PC-3 (cell line): ENCODE results near the gene BEGAIN. TPM values are rescaled to one million over a fixed set of nuclear protein-coding genes. Genes with fewer than 3 reads are reported as not detected.

Source experiments
- ATAC-seq: fragments of 200-7000 bp; cut with Tn5 transposase; 2 replicates; pipeline ENCODE4 v1.9.1; 2020; ENCODE audit warnings: mild to moderate bottlenecking, moderate library complexity
- BruUV-seq: library from RNA; stranded (reverse); fragments of 400-500 nt; replicated peaks from 2 replicates; lab custom pipeline; 2021; lab: Mats Ljungman, UMichigan
- CTCF ChIA-PET: fragments of 300-600 bp; sonication (Branson Sonifier 250); formaldehyde crosslinking; loops from one replicate; lab custom pipeline; 2022; ENCODE audit warnings: antibody characterized with exemption; lab: Charles Lee
- POLR2A ChIA-PET: fragments of 300-600 bp; sonication (Branson Sonifier 250); formaldehyde crosslinking; loops from one replicate; lab custom pipeline; 2022; ENCODE audit warnings: antibody characterized with exemption; ENCODE audit not compliant: unreplicated experiment; lab: Charles Lee
- DNase-seq: peaks from one replicate; pipeline ENCODE4 v3.0.0-alpha.2; 2015
- H2AFZ ChIP-seq: fragments of 300-600 bp; sonication (generic); 2 replicates; pipeline ENCODE4 v1.6.0; 2016; ENCODE audit warnings: antibody characterized with exemption, low read length
- H3F3A ChIP-seq: fragments of 300-600 bp; sonication (generic); one replicate; pipeline ENCODE4 v1.6.0; 2017; ENCODE audit warnings: antibody characterized with exemption, low read length, control low read depth, mild to moderate bottlenecking; ENCODE audit not compliant: unreplicated experiment
- H3K27ac ChIP-seq: fragments of 300-600 bp; sonication (generic); 2 replicates; pipeline ENCODE4 v1.5.1; 2016; ENCODE audit warnings: mild to moderate bottlenecking, low read length
- H3K27me3 ChIP-seq: fragments of 300-600 bp; sonication (generic); 2 replicates; pipeline ENCODE4 v1.6.1; 2016; ENCODE audit warnings: low read length, mixed read lengths
- H3K36me3 ChIP-seq: fragments of 300-600 bp; sonication (generic); 2 replicates; pipeline ENCODE4 v1.6.1; 2016; ENCODE audit warnings: low read depth, mixed run types, low read length, mixed read lengths
- H3K4me1 ChIP-seq: fragments of 300-600 bp; sonication (generic); 2 replicates; pipeline ENCODE4 v1.5.1; 2016; ENCODE audit warnings: low read length; ENCODE audit not compliant: insufficient read depth
- H3K4me2 ChIP-seq: fragments of 300-600 bp; sonication (generic); 2 replicates; pipeline ENCODE4 v1.6.0; 2016; ENCODE audit warnings: low read length
- H3K4me3 ChIP-seq: fragments of 300-600 bp; sonication (generic); 2 replicates; pipeline ENCODE4 v1.5.1; 2016; ENCODE audit warnings: mild to moderate bottlenecking, low read length, mixed read lengths
- H3K79me2 ChIP-seq: fragments of 300-600 bp; sonication (generic); 2 replicates; pipeline ENCODE4 v1.6.1; 2017; ENCODE audit warnings: low read length, mixed read lengths
- H3K9ac ChIP-seq: fragments of 300-600 bp; sonication (generic); 2 replicates; pipeline ENCODE4 v1.6.0; 2016; ENCODE audit warnings: mild to moderate bottlenecking, low read length
- H3K9me2 ChIP-seq: fragments of 300-600 bp; sonication (generic); replicated peaks from 2 replicates; pipeline ENCODE4 v1.6.1; 2016; ENCODE audit warnings: mixed run types, low read length, mixed read lengths
- H3K9me3 ChIP-seq: fragments of 300-600 bp; sonication (generic); 2 replicates; pipeline ENCODE4 v1.6.1; 2016; ENCODE audit warnings: low read length, mixed read lengths
- H4K20me1 ChIP-seq: fragments of 300-600 bp; sonication (generic); 2 replicates; pipeline ENCODE4 v1.6.1; 2016; ENCODE audit warnings: low read length, mixed read lengths
- EZH2 ChIP-seq: fragments of 300-600 bp; sonication (generic); IDR thresholded peaks from one replicate; pipeline ENCODE4 v1.6.1; 2017; ENCODE audit warnings: antibody characterized with exemption, mild to moderate bottlenecking, low read length; ENCODE audit not compliant: unreplicated experiment
- EZH2phosphoT487 ChIP-seq: fragments of 300-600 bp; sonication (generic); IDR thresholded peaks from 2 replicates; pipeline ENCODE4 v1.6.1; 2018; ENCODE audit warnings: mild to moderate bottlenecking, antibody characterized with exemption, low read length, borderline replicate concordance
- intact Hi-C: fragments of 100-400 bp; cut with micrococcal nuclease; formaldehyde crosslinking; loops from 2 replicates; pipeline ENCODE4 v1.9.0; 2023
- total RNA-seq: library from RNA; depleted of rRNA; stranded (reverse); fragments of >200 nt; gene quantifications from 2 replicates; pipeline ENCODE4 v1.2.3, GENCODE V29; 2014
- TF ChIP-seq, protein P1 (sequence below): fragments of 300-600 bp; sonication (generic); conservative IDR thresholded peaks from 2 replicates; pipeline ENCODE4 v1.5.1; 2017; ENCODE audit warnings: antibody characterized with exemption, low read depth, mild to moderate bottlenecking, low read length

BEGAIN gene
- total RNA-seq, 1 experiment from 2014 or later: 3.8 TPM

DNA sequence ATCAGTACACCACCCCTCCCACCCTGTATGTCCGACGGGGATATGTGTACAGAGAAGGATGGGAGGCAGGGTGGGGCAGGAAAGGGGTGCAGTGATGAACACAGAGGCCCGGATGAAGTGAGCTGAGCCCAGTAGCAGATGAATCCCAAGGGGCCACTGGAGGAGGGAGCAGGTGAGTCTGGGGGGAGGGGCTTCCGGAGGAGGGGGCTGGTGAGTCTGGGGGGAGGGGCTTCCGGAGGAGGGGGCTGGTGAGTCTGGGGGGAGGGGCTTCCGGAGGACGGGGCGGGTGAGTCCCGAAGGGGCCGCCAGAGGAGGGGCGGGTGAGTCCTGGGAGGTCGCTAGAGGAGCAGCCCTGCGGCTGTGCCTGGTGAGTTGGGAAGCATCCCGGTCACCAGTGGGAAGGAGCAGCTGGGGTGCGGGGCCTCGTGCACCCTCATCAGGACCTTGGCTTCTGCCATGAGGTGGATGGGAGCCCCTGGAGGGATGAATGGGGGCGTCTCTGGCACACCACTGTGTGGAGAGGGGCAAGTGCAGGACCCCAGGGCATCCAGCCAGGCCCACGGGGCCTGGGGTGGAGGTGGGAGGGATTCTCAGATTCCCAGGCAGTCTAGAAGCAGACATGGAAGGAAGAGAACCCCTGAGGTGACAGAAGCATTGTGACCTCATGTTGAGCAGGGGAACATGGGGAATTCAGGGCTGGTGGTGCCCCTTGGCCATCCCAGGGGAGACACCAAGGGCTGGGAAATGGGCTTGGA lies 14.0 kb downstream of the BEGAIN start:
- no peaks in the 10 kb centered on the region for H3K9me3 ChIP-seq
- intact Hi-C loops: no loop called here
- H3K27ac ChIP-seq: no peak overlapping the region
- H3K36me3 ChIP-seq: no peaks in the 10 kb centered on the region
- no peaks in the 10 kb centered on the region for H4K20me1 ChIP-seq
- ATAC-seq (no peak), DNase-seq (no peak)
- H3K4me2 ChIP-seq: no peak overlapping the region
- H3K79me2 ChIP-seq: no peaks in the 10 kb centered on the region
- TF ChIP-seq EZH2: no peak
- no peak for TF ChIP-seq EZH2phosphoT487
- TF ChIP-seq, protein P1, sequence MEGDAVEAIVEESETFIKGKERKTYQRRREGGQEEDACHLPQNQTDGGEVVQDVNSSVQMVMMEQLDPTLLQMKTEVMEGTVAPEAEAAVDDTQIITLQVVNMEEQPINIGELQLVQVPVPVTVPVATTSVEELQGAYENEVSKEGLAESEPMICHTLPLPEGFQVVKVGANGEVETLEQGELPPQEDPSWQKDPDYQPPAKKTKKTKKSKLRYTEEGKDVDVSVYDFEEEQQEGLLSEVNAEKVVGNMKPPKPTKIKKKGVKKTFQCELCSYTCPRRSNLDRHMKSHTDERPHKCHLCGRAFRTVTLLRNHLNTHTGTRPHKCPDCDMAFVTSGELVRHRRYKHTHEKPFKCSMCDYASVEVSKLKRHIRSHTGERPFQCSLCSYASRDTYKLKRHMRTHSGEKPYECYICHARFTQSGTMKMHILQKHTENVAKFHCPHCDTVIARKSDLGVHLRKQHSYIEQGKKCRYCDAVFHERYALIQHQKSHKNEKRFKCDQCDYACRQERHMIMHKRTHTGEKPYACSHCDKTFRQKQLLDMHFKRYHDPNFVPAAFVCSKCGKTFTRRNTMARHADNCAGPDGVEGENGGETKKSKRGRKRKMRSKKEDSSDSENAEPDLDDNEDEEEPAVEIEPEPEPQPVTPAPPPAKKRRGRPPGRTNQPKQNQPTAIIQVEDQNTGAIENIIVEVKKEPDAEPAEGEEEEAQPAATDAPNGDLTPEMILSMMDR: no peak
- no peak overlapping the region for H3K4me3 ChIP-seq
- CTCF ChIA-PET: no interaction called here
- POLR2A ChIA-PET: no interaction called here
- no peaks in the 10 kb centered on the region for H3F3A ChIP-seq
- H3K9me2 ChIP-seq: no peaks in the 10 kb centered on the region
- H3K9ac ChIP-seq: no peak overlapping the region
- H3K27me3 ChIP-seq: peaks cover 15% of the 10 kb centered on the region
- H2AFZ ChIP-seq: no peak overlapping the region
- BruUV-seq: no TSS peak
- no peaks in the 10 kb centered on the region for H3K4me1 ChIP-seq

DNA sequence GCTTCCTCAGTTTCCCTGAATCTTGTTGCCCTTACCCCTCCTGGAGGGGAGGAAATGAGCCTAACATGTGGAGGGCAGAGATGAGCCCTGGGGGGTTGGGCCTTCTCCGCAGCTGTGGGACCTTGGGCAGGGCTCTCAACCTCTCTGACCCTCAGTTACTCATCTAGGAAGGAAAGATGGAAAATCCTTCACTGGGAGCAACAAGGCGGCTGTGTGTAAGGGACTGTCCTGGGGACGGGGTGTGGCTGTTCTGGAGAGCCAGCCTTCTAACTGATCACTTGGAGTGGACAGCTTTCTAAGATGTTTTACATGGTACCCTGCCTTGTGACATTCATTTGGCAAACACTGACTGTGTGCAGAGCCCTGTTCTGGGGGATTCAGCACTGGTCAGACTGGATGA lies 14.7 kb downstream of the BEGAIN start:
- H3K79me2 ChIP-seq: no peaks in the 10 kb centered on the region
- no peaks in the 10 kb centered on the region for H4K20me1 ChIP-seq
- no peak overlapping the region for H3K4me3 ChIP-seq
- no peak overlapping the region for H3K27ac ChIP-seq
- BruUV-seq: no TSS peak
- intact Hi-C loops: no loop called here
- H3F3A ChIP-seq: no peaks in the 10 kb centered on the region
- no peaks in the 10 kb centered on the region for H3K36me3 ChIP-seq
- no peaks in the 10 kb centered on the region for H3K9me2 ChIP-seq
- H3K4me2 ChIP-seq: no peak overlapping the region
- peaks cover 18% of the 10 kb centered on the region for H3K27me3 ChIP-seq
- H2AFZ ChIP-seq: no peak overlapping the region
- no peak for ATAC-seq
- TF ChIP-seq, protein P1: no peak
- TF ChIP-seq EZH2phosphoT487 (no peak), EZH2 (no peak)
- no peak for DNase-seq
- POLR2A ChIA-PET: no interaction called here
- no peaks in the 10 kb centered on the region for H3K4me1 ChIP-seq
- H3K9ac ChIP-seq: no peak overlapping the region
- H3K9me3 ChIP-seq: no peaks in the 10 kb centered on the region
- CTCF ChIA-PET: no interaction called here

DNA sequence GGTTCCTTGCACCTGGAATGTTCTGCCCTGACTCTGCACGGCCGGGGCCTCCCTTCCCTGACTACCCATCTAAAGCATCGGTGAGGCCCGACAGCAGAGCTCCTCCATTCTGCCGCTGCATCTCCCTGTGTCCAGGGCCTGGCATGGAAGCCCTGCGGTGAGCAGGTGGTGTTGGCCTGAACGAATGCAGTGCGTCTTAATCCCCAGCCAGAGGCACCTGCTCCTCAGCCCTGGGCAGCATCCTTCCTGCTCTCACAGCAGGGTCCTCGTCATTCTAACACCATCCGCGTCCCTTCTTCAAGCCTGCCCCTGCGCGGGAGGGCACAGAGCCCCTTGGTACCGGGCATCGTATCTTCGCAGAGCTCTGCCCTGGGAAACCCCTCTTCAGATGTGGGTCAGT lies 15.4 kb downstream of the BEGAIN start:
- H3K27ac ChIP-seq: no peak overlapping the region
- intact Hi-C loops: no loop called here
- H3K36me3 ChIP-seq: no peaks in the 10 kb centered on the region
- no peak overlapping the region for H3K4me2 ChIP-seq
- CTCF ChIA-PET: no interaction called here
- H3K9me3 ChIP-seq: no peaks in the 10 kb centered on the region
- no peak overlapping the region for H3K4me3 ChIP-seq
- no peaks in the 10 kb centered on the region for H3K4me1 ChIP-seq
- ATAC-seq: no peak
- BruUV-seq: no TSS peak
- H3K79me2 ChIP-seq: no peaks in the 10 kb centered on the region
- no peak overlapping the region for H3K9ac ChIP-seq
- no peak for TF ChIP-seq EZH2
- no peak overlapping the region for H2AFZ ChIP-seq
- H3F3A ChIP-seq: no peaks in the 10 kb centered on the region
- H3K27me3 ChIP-seq: peaks cover 22% of the 10 kb centered on the region
- H4K20me1 ChIP-seq: no peaks in the 10 kb centered on the region
- no peak for DNase-seq
- no peaks in the 10 kb centered on the region for H3K9me2 ChIP-seq
- POLR2A ChIA-PET: no interaction called here
